HEK293 (cell line): ENCODE data around the gene RBM4.

Experiments
- CTCF ChIA-PET: fragments of 350-600 bp; formaldehyde crosslinking; extraction: SDS; loops from one replicate; lab custom pipeline; 2021; ENCODE audit warnings: antibody characterized with exemption; lab: Yijun Ruan, JAX
- POLR2A ChIA-PET: fragments of 300-600 bp; formaldehyde crosslinking; extraction: SDS; loops from one replicate; lab custom pipeline; 2020; ENCODE audit warnings: antibody characterized with exemption, inconsistent platforms; lab: Yijun Ruan, JAX
- H3K27ac ChIP-seq: fragments of 200-500 bp; sonication (Bioruptor generic); 2 replicates; pipeline ENCODE4 v1.5.1; 2014; ENCODE audit warnings: low read depth, low read length, control low read depth, inconsistent platforms; ENCODE audit errors: extremely low read depth
- H3K36me3 ChIP-seq, 2 experiments: fragments of 200-500 bp in 1 of 2; sonication (Bioruptor generic) in 1 of 2; 1 replicate in 1 of 2; 2 replicates in 1 of 2; pipeline ENCODE4 v1.5.1; 2014 to 2017; ENCODE audit warnings: inconsistent platforms in 2 of 2, low read length in 2 of 2; ENCODE audit not compliant: control insufficient read depth in 2 of 2, insufficient read depth in 1 of 2
- H3K4me1 ChIP-seq: fragments of 200-500 bp; sonication (Bioruptor generic); 2 replicates; pipeline ENCODE4 v1.5.1; 2014; ENCODE audit warnings: mild to moderate bottlenecking, low read length, inconsistent platforms; ENCODE audit not compliant: control insufficient read depth, insufficient read depth
- H3K4me3 ChIP-seq: 2 replicates; pipeline ENCODE4 v1.5.1; 2011; ENCODE audit warnings: low read depth, mild to moderate bottlenecking, control low read depth, low read length, moderate library complexity
- H3K9me3 ChIP-seq: fragments of 200-500 bp; sonication (Bioruptor generic); 2 replicates; pipeline ENCODE4 v1.5.1; 2014; ENCODE audit warnings: low read depth, low read length, inconsistent platforms; ENCODE audit not compliant: control insufficient read depth, insufficient read depth
- GLI2 ChIP-seq: fragments of 450-650 bp; formaldehyde crosslinking; IDR thresholded peaks from 2 replicates; pipeline ENCODE4; 2017; ENCODE audit warnings: missing biosample characterization, missing genetic modification characterization, low read depth, borderline replicate concordance
- KLF8 ChIP-seq: fragments of 450-650 bp; formaldehyde crosslinking; IDR thresholded peaks from 2 replicates; pipeline ENCODE4 v1.5.1; 2016; ENCODE audit warnings: missing biosample characterization, missing genetic modification characterization
- OSR2 ChIP-seq: fragments of 450-650 bp; formaldehyde crosslinking; IDR thresholded peaks from 2 replicates; pipeline ENCODE4 v1.5.1; 2016; ENCODE audit warnings: missing biosample characterization, missing genetic modification characterization
- RBAK ChIP-seq: fragments of 450-650 bp; formaldehyde crosslinking; IDR thresholded peaks from 2 replicates; pipeline ENCODE4 v1.5.1; 2016; ENCODE audit warnings: missing biosample characterization, missing genetic modification characterization
- SETDB1 ChIP-seq: IDR thresholded peaks from one replicate; pipeline ENCODE4 v1.6.1; 2017; ENCODE audit warnings: mild to moderate bottlenecking, low read length, moderate library complexity, mixed read lengths; ENCODE audit not compliant: insufficient read length
- ZBTB17 ChIP-seq: fragments of 450-650 bp; formaldehyde crosslinking; IDR thresholded peaks from 2 replicates; pipeline ENCODE4 v1.5.1; 2016; ENCODE audit warnings: missing biosample characterization, missing genetic modification characterization
- ZBTB20 ChIP-seq: fragments of 450-650 bp; formaldehyde crosslinking; IDR thresholded peaks from 2 replicates; pipeline ENCODE4 v1.5.1; 2016; ENCODE audit warnings: missing biosample characterization, missing genetic modification characterization
- ZBTB48 ChIP-seq: fragments of 450-650 bp; formaldehyde crosslinking; IDR thresholded peaks from 2 replicates; pipeline ENCODE4 v1.5.1; 2016; ENCODE audit warnings: missing biosample characterization, missing genetic modification characterization
- ZFHX2 ChIP-seq: fragments of 450-650 bp; formaldehyde crosslinking; conservative IDR thresholded peaks from 2 replicates; pipeline ENCODE4 v1.5.1; 2016; ENCODE audit warnings: missing biosample characterization, missing genetic modification characterization
- ZNF19 ChIP-seq: fragments of 450-650 bp; formaldehyde crosslinking; IDR thresholded peaks from 2 replicates; pipeline ENCODE4; 2016; ENCODE audit warnings: missing biosample characterization, missing genetic modification characterization, low read depth
- ZNF426 ChIP-seq: fragments of 450-650 bp; formaldehyde crosslinking; IDR thresholded peaks from 2 replicates; pipeline ENCODE4 v1.5.1; 2017; ENCODE audit warnings: missing biosample characterization, missing genetic modification characterization, mild to moderate bottlenecking, inconsistent platforms, moderate library complexity
- ZNF510 ChIP-seq: fragments of 450-650 bp; formaldehyde crosslinking; IDR thresholded peaks from 2 replicates; pipeline ENCODE4 v1.5.1; 2018; ENCODE audit warnings: mild to moderate bottlenecking, missing genetic modification characterization, missing biosample characterization; ENCODE audit not compliant: insufficient replicate concordance
- ZNF549 ChIP-seq: fragments of 450-650 bp; IDR thresholded peaks from 2 replicates; pipeline ENCODE4 v1.5.1; 2018; ENCODE audit warnings: missing biosample characterization, missing genetic modification characterization, mild to moderate bottlenecking, inconsistent platforms, moderate library complexity
- ZNF555 ChIP-seq: fragments of 450-650 bp; formaldehyde crosslinking; conservative IDR thresholded peaks from 2 replicates; pipeline ENCODE4 v1.5.1; 2017; ENCODE audit warnings: missing biosample characterization, mild to moderate bottlenecking, missing genetic modification characterization, inconsistent platforms
- ZNF571 ChIP-seq: fragments of 450-650 bp; formaldehyde crosslinking; IDR thresholded peaks from 2 replicates; pipeline ENCODE4 v1.5.0; 2017; ENCODE audit warnings: missing biosample characterization, missing genetic modification characterization
- ZNF600 ChIP-seq: fragments of 450-650 bp; formaldehyde crosslinking; IDR thresholded peaks from 2 replicates; pipeline ENCODE4 v1.5.1; 2016; ENCODE audit warnings: missing biosample characterization, missing genetic modification characterization
- ZNF610 ChIP-seq: fragments of 450-650 bp; formaldehyde crosslinking; IDR thresholded peaks from 2 replicates; pipeline ENCODE4 v1.5.1; 2016; ENCODE audit warnings: missing biosample characterization, missing genetic modification characterization, borderline replicate concordance
- ZNF623 ChIP-seq: fragments of 450-650 bp; formaldehyde crosslinking; IDR thresholded peaks from 2 replicates; pipeline ENCODE4 v1.5.1; 2016; ENCODE audit warnings: missing biosample characterization, missing genetic modification characterization
- ZNF660 ChIP-seq: fragments of 450-650 bp; IDR thresholded peaks from 2 replicates; pipeline ENCODE4 v1.5.1; 2018; ENCODE audit warnings: missing biosample characterization, mild to moderate bottlenecking, missing genetic modification characterization
- ZSCAN16 ChIP-seq: fragments of 450-650 bp; formaldehyde crosslinking; IDR thresholded peaks from 2 replicates; pipeline ENCODE4 v1.5.1; 2016; ENCODE audit warnings: missing biosample characterization, missing genetic modification characterization
- ZXDB ChIP-seq: fragments of 450-650 bp; formaldehyde crosslinking; IDR thresholded peaks from 2 replicates; pipeline ENCODE4 v1.5.1; 2016; ENCODE audit warnings: missing biosample characterization, missing genetic modification characterization
- TF ChIP-seq, protein P1 (sequence below): fragments of 450-650 bp; formaldehyde crosslinking; optimal IDR thresholded peaks from 2 replicates; pipeline ENCODE3; 2016; ENCODE audit warnings: missing biosample characterization, mild to moderate bottlenecking, missing genetic modification characterization
- TF ChIP-seq, protein P2 (sequence below): fragments of 450-650 bp; formaldehyde crosslinking; IDR thresholded peaks from 2 replicates; pipeline ENCODE4 v1.5.1; 2016; ENCODE audit warnings: missing biosample characterization, missing genetic modification characterization
- TF ChIP-seq, protein P3 (sequence below): fragments of 450-650 bp; formaldehyde crosslinking; IDR thresholded peaks from 2 replicates; pipeline ENCODE4 v1.5.1; 2016; ENCODE audit warnings: missing biosample characterization, missing genetic modification characterization
- TF ChIP-seq, protein P4 (sequence below): fragments of 450-650 bp; formaldehyde crosslinking; IDR thresholded peaks from 2 replicates; pipeline ENCODE4 v1.5.1; 2016; ENCODE audit warnings: missing biosample characterization, missing genetic modification characterization
- TF ChIP-seq, protein P5 (sequence below): fragments of 450-650 bp; formaldehyde crosslinking; IDR thresholded peaks from 2 replicates; pipeline ENCODE4 v1.5.1; 2016; ENCODE audit warnings: missing biosample characterization, missing genetic modification characterization

The RBM4 gene

DNA sequence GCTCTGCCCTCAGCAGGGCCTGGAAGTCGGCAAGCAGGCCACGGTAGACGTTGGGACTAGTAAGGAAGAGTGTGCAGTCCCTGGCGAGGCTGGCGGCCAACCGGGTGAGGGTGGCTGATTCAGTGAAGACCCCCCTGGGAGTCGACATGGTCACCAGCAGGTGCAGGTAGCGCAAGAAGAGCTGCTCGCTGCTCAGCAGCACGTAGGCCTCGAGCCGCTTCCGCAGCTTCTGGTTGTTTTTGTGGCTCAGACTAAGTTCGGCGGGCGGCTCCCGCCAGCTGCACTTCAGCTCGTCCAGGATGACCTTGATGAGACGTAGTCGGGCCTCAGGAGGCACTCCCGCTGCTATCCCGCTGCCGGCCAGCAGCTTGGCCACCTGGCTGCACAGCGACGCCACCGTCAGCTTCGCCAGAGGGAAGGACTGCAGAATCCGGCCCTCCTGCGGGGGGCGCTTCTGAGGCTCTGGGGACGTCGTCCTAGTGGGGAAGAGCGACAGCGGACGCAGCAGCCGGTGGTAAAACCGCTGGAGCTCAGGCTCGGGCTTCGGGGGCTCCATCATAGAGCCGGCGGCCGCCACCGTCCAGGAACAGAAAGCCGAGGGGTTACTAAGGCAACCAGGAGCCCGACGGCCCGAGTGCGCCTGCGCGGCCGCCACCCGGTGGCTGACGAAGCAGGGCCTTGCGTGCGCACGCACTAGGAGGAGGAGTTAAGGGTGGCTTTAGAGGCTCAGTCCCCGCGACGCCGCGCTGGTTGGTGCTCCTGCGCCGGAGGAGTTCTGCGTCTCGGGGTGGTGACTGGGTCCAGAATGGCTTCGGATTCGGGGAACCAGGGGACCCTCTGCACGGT is 45.8 kb upstream of the RBM4 start, which contains the start of the genes CCDC87 and CCS (continued):
- no peak for TF ChIP-seq ZNF426 (tag by site-specific recombination)
- no peak for TF ChIP-seq KLF8
- TF ChIP-seq ZNF571, result no peak
- no peak for TF ChIP-seq RBAK
- TF ChIP-seq ZBTB17, result peak; percentile 85
- peak; percentile 30; the same call in 1 of the 2 replicates for TF ChIP-seq OSR2 (tag by site-specific recombination)
- TF ChIP-seq, protein P1, sequence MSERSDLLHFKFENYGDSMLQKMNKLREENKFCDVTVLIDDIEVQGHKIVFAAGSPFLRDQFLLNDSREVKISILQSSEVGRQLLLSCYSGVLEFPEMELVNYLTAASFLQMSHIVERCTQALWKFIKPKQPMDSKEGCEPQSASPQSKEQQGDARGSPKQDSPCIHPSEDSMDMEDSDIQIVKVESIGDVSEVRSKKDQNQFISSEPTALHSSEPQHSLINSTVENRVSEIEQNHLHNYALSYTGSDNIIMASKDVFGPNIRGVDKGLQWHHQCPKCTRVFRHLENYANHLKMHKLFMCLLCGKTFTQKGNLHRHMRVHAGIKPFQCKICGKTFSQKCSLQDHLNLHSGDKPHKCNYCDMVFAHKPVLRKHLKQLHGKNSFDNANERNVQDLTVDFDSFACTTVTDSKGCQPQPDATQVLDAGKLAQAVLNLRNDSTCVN, result peak; percentile 58
- peak; percentile 89 for TF ChIP-seq ZSCAN16
- TF ChIP-seq, protein P2, sequence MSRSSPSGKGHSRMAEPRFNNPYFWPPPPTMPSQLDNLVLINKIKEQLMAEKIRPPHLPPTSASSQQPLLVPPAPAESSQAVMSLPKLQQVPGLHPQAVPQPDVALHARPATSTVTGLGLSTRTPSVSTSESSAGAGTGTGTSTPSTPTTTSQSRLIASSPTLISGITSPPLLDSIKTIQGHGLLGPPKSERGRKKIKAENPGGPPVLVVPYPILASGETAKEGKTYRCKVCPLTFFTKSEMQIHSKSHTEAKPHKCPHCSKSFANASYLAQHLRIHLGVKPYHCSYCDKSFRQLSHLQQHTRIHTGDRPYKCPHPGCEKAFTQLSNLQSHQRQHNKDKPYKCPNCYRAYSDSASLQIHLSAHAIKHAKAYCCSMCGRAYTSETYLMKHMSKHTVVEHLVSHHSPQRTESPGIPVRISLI (tag by site-specific recombination), result no peak
- TF ChIP-seq ZNF510, result no peak
- TF ChIP-seq SETDB1, result peak; percentile 45
- TF ChIP-seq ZNF610 (tag by site-specific recombination), result no peak
- peak; percentile 39; the same call in 1 of the 2 replicates for TF ChIP-seq ZXDB (tag by site-specific recombination)
- TF ChIP-seq, protein P3, sequence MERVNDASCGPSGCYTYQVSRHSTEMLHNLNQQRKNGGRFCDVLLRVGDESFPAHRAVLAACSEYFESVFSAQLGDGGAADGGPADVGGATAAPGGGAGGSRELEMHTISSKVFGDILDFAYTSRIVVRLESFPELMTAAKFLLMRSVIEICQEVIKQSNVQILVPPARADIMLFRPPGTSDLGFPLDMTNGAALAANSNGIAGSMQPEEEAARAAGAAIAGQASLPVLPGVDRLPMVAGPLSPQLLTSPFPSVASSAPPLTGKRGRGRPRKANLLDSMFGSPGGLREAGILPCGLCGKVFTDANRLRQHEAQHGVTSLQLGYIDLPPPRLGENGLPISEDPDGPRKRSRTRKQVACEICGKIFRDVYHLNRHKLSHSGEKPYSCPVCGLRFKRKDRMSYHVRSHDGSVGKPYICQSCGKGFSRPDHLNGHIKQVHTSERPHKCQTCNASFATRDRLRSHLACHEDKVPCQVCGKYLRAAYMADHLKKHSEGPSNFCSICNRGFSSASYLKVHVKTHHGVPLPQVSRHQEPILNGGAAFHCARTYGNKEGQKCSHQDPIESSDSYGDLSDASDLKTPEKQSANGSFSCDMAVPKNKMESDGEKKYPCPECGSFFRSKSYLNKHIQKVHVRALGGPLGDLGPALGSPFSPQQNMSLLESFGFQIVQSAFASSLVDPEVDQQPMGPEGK (tag by site-specific recombination), result 0 out of 2 replicates have a peak, but pooled peaks have one; percentile 46

DNA sequence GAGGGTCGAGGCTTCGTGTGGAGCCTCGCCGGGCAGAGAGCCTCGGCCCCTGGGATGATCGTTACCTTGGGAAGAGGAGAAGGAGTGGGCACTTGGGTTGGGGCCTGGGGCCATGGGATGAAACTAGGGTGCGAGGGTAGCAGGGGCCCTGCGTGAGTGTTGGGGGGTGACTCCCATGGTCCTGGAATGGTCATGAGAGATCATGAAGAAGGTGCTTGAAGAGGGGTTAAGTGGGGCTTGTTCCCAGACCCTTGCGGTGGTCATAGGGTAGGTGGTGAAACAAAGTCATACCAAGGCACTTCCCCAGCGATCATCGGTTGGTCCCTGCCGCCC is 45.2 kb upstream of the RBM4 start:
- Histone ChIP-seq H3K36me3 (peaks cover 0 to 12% of the 10 kb centered on the region in 2 experiments; a peak in 2 of 3 replicates), H3K9me3 (no peaks in the 10 kb centered on the region), H3K4me3 (peak overlapping the region; percentile 67), H3K27ac (peak overlapping the region; percentile 11; the same call in 1 of the 2 replicates), H3K4me1 (no peaks in the 10 kb centered on the region)
- CTCF ChIA-PET, result interaction anchor here (0.6 to 4.5 kb wide), 13 partner anchors 10 to 127 kb away, joined by 3 to 49 read pairs (median 4); partner anchors contain the start of genes PELI3, RBM4B and ZDHHC24
- POLR2A ChIA-PET, result interaction anchor here (0.8 to 3.2 kb wide), 9 partner anchors 9 to 85 kb away, joined by 3 to 28 read pairs (median 5); partner anchors contain the start of genes ACTN3, RBM14, RBM4B and ZDHHC24
- 0 out of 2 replicates have a peak, but pooled peaks have one; percentile 6 for TF ChIP-seq ZFHX2 (tag by site-specific recombination)
- TF ChIP-seq, protein P4, sequence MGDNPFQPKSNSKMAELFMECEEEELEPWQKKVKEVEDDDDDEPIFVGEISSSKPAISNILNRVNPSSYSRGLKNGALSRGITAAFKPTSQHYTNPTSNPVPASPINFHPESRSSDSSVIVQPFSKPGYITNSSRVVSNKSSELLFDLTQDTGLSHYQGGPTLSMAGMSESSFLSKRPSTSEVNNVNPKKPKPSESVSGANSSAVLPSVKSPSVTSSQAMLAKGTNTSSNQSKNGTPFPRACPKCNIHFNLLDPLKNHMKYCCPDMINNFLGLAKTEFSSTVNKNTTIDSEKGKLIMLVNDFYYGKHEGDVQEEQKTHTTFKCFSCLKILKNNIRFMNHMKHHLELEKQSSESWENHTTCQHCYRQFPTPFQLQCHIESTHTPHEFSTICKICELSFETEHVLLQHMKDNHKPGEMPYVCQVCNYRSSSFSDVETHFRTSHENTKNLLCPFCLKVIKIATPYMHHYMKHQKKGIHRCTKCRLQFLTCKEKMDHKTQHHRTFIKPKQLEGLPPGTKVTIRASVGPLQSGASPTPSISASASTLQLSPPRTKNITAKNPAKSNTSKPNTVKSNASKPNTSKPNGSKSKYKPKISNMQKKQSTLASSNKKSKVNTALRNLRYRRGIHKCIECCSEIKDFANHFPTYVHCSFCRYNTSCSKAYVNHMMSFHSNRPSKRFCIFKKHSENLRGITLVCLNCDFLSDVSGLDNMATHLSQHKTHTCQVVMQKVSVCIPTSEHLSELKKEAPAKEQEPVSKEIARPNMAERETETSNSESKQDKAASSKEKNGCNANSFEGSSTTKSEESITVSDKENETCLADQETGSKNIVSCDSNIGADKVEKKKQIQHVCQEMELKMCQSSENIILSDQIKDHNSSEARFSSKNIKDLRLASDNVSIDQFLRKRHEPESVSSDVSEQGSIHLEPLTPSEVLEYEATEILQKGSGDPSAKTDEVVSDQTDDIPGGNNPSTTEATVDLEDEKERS (tag by site-specific recombination), result no peak
- 0 out of 2 replicates have a peak, but pooled peaks have one; percentile 13 for TF ChIP-seq ZBTB20 (tag by site-specific recombination)
- peak; percentile 44; the same call in 1 of the 2 replicates for TF ChIP-seq ZBTB48 (tag by site-specific recombination)
- no peak for TF ChIP-seq ZNF623 (tag by site-specific recombination)
- no peak for TF ChIP-seq ZNF549 (tag by site-specific recombination)
- TF ChIP-seq, protein P5, sequence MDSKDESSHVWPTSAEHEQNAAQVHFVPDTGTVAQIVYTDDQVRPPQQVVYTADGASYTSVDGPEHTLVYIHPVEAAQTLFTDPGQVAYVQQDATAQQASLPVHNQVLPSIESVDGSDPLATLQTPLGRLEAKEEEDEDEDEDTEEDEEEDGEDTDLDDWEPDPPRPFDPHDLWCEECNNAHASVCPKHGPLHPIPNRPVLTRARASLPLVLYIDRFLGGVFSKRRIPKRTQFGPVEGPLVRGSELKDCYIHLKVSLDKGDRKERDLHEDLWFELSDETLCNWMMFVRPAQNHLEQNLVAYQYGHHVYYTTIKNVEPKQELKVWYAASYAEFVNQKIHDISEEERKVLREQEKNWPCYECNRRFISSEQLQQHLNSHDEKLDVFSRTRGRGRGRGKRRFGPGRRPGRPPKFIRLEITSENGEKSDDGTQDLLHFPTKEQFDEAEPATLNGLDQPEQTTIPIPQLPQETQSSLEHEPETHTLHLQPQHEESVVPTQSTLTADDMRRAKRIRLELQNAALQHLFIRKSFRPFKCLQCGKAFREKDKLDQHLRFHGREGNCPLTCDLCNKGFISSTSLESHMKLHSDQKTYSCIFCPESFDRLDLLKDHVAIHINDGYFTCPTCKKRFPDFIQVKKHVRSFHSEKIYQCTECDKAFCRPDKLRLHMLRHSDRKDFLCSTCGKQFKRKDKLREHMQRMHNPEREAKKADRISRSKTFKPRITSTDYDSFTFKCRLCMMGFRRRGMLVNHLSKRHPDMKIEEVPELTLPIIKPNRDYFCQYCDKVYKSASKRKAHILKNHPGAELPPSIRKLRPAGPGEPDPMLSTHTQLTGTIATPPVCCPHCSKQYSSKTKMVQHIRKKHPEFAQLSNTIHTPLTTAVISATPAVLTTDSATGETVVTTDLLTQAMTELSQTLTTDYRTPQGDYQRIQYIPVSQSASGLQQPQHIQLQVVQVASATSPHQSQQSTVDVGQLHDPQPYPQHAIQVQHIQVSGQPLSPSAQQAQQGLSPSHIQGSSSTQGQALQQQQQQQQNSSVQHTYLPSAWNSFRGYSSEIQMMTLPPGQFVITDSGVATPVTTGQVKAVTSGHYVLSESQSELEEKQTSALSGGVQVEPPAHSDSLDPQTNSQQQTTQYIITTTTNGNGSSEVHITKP, result peak; percentile 98
- TF ChIP-seq ZNF660 (tag by site-specific recombination), result no peak
- TF ChIP-seq ZNF555 (tag by site-specific recombination), result no peak
- peak; percentile 47; the same call in 1 of the 2 replicates for TF ChIP-seq ZNF600 (tag by site-specific recombination)
- no peak for TF ChIP-seq ZNF19 (tag by site-specific recombination)
- TF ChIP-seq GLI2 (tag by site-specific recombination), result no peak
